RWPE1 (cell line): ENCODE measurements around the gene YOD1.

Experiments
- CTCF ChIA-PET: fragments of 350-600 bp; sonication (Branson Sonifier 250); formaldehyde crosslinking; extraction: SDS; loops from one replicate; lab custom pipeline; 2021; lab: Yijun Ruan, JAX
- POLR2A ChIA-PET: fragments of 400-600 bp; formaldehyde crosslinking; extraction: SDS; loops from one replicate; lab custom pipeline; 2020; ENCODE audit warnings: antibody characterized with exemption; ENCODE audit not compliant: low non-redundant PET; lab: Yijun Ruan, JAX
- DNase-seq: peaks from one replicate; pipeline ENCODE4 v3.0.0; 2012; ENCODE audit warnings: low spot score
- H3K27ac ChIP-seq: fragments of 450-650 bp; 2 replicates; pipeline ENCODE4 v1.5.1; 2017
- CTCF ChIP-seq: fragments of 450-650 bp; conservative IDR thresholded peaks from 2 replicates; pipeline ENCODE4 v1.5.1; 2017; ENCODE audit warnings: low read depth, mild to moderate bottlenecking

The YOD1 gene

GRCh38 chr1:207032528-207033017, 18.4 kb downstream of the YOD1 start, which contains the start of gene C1orf116:
Gene C1orf116 (minus strand): TSS chr1:207032756. CDS start chr1:207027598, 5,158 bp downstream.
- H3K27ac ChIP-seq: peak within 1 kb of the TSS; percentile 97
- peak; percentile 99 for DNase-seq
- POLR2A ChIA-PET: interaction anchor here (1.1 to 1.5 kb wide), 4 partner anchors 12 to 42 kb away, joined by 3 to 9 read pairs (median 6); partner anchors contain the start of gene PFKFB2
- CTCF ChIA-PET: interaction anchor here (1.0 to 1.3 kb wide), 2 partner anchors 17 to 51 kb away, joined by 4 to 5 read pairs; no protein-coding TSS in a partner anchor
- TF ChIP-seq CTCF: no peak

- TF ChIP-seq CTCF: no peak
- DNase-seq: no peak
- ChIA-PET POLR2A (interaction anchor here (1.1 to 1.5 kb wide), 4 partner anchors 11 to 43 kb away, joined by 4 to 9 read pairs (median 6); partner anchors contain the start of gene YOD1), CTCF (interaction anchor here (1.3 to 1.6 kb wide), 2 partner anchors 50 kb away, joined by 5 read pairs; no protein-coding TSS in a partner anchor)
- peak overlapping the region; percentile 97 for H3K27ac ChIP-seq
Measured at GRCh38 chr1:207031632-207032264, 19.3 kb downstream of the YOD1 start.

GRCh38 chr1:207031016-207031415, 20.0 kb downstream of the YOD1 start:
- no peak for DNase-seq
- CTCF ChIA-PET: interaction anchor here (0.6 to 1.6 kb wide), 2 partner anchors 49 to 122 kb away, joined by 4 to 5 read pairs; no protein-coding TSS in a partner anchor
- peak overlapping the region; percentile 97 for H3K27ac ChIP-seq
- no peak for TF ChIP-seq CTCF
- POLR2A ChIA-PET: interaction anchor here (0.6 to 1.1 kb wide), 2 partner anchors 20 to 23 kb away, joined by 4 to 6 read pairs; partner anchors contain the start of gene YOD1

GRCh38 chr1:207030522-207031009, 20.4 kb downstream of the YOD1 start:
- H3K27ac ChIP-seq: peak overlapping the region; percentile 97
- ChIA-PET POLR2A (interaction anchor here (0.6 kb wide), 1 partner anchor 23 kb away, joined by 6 read pairs; no protein-coding TSS in a partner anchor), CTCF (interaction anchor here (0.6 to 1.6 kb wide), 2 partner anchors 48 to 121 kb away, joined by 4 to 5 read pairs; no protein-coding TSS in a partner anchor)
- TF ChIP-seq CTCF: no peak
- DNase-seq: no peak

GRCh38 chr1:207029701-207030521, 21.1 kb downstream of the YOD1 start:
- POLR2A ChIA-PET: no interaction called here
- H3K27ac ChIP-seq: peak overlapping the region; percentile 97
- DNase-seq: no peak
- no peak for TF ChIP-seq CTCF
- CTCF ChIA-PET: interaction anchor here (0.6 to 1.6 kb wide), 2 partner anchors 48 to 121 kb away, joined by 4 to 5 read pairs; no protein-coding TSS in a partner anchor
